SU-DHL-6 (cell line): Measurements from ENCODE around the gene C1QTNF5.

Source experiments
- H2AFZ ChIP-seq: fragments of 200-600 bp; sonication (generic); 2 replicates; pipeline ENCODE4 v1.6.1; 2014; ENCODE audit warnings: low read depth, mild to moderate bottlenecking, moderate library complexity, mixed read lengths, antibody characterized with exemption, low read length; ENCODE audit not compliant: severe bottlenecking
- H3F3A ChIP-seq: fragments of 200-600 bp; shearing (Covaris generic); 2 replicates; pipeline ENCODE4 v1.6.0; 2016; ENCODE audit warnings: antibody characterized with exemption, mild to moderate bottlenecking; ENCODE audit not compliant: insufficient read depth
- H3K27ac ChIP-seq: fragments of 200-600 bp; sonication (generic); 2 replicates; pipeline ENCODE4 v1.5.1; 2016; ENCODE audit warnings: low read depth, mild to moderate bottlenecking, low read length, moderate library complexity, mixed read lengths
- H3K27me3 ChIP-seq: fragments of 200-600 bp; sonication (generic), shearing (Covaris generic); 2 replicates; pipeline ENCODE4 v1.6.0; 2014; ENCODE audit warnings: mild to moderate bottlenecking, low read length
- H3K36me3 ChIP-seq: fragments of 200-600 bp; sonication (generic); 2 replicates; pipeline ENCODE4 v1.6.1; 2014; ENCODE audit warnings: mild to moderate bottlenecking, low read length, mixed read lengths
- H3K4me2 ChIP-seq: fragments of 300-600, 200-600 bp; shearing (Covaris generic), sonication (generic); 2 replicates; pipeline ENCODE4 v1.6.0; 2014; ENCODE audit warnings: low read length, low read depth, mild to moderate bottlenecking; ENCODE audit not compliant: poor library complexity, severe bottlenecking
- H3K4me3 ChIP-seq: fragments of 200-600 bp; sonication (generic); 2 replicates; pipeline ENCODE4 v1.5.1; 2014; ENCODE audit warnings: antibody characterized with exemption, low read length, mild to moderate bottlenecking, mixed read lengths; ENCODE audit not compliant: insufficient read depth, poor library complexity, severe bottlenecking
- H3K79me2 ChIP-seq: fragments of 200-600 bp; sonication (generic); 2 replicates; pipeline ENCODE4 v1.6.1; 2014; ENCODE audit warnings: mild to moderate bottlenecking, low read length, moderate library complexity; ENCODE audit not compliant: insufficient read depth
- H3K9ac ChIP-seq: fragments of 200-600 bp; sonication (generic); 2 replicates; pipeline ENCODE4 v1.7.0; 2014; ENCODE audit warnings: mild to moderate bottlenecking, low read length
- H3K9me2 ChIP-seq: fragments of 200-600 bp; sonication (generic); replicated peaks from 2 replicates; pipeline ENCODE4 v1.6.1; 2014; ENCODE audit warnings: low read length; ENCODE audit not compliant: insufficient read depth
- H3K9me3 ChIP-seq: fragments of 200-600 bp; sonication (generic); 2 replicates; pipeline ENCODE4 v1.6.1; 2014; ENCODE audit warnings: low read length, mixed read lengths; ENCODE audit not compliant: insufficient read depth
- H4K20me1 ChIP-seq: fragments of 200-600 bp; sonication (generic); 2 replicates; pipeline ENCODE4 v1.6.1; 2014; ENCODE audit warnings: low read depth, mild to moderate bottlenecking, antibody characterized with exemption, low read length, moderate library complexity, mixed read lengths
- CTCF ChIP-seq: fragments of 200-600 bp; sonication (generic); IDR thresholded peaks from one replicate; pipeline ENCODE4 v1.5.1; 2017; ENCODE audit warnings: antibody characterized with exemption, mild to moderate bottlenecking, low read length, moderate library complexity; ENCODE audit not compliant: insufficient read depth, poor library complexity, severe bottlenecking
- EZH2phosphoT487 ChIP-seq: fragments of 200-600 bp; sonication (generic), shearing (Covaris generic); conservative IDR thresholded peaks from 2 replicates; pipeline ENCODE4 v1.6.1; 2018; ENCODE audit warnings: mild to moderate bottlenecking, antibody characterized with exemption, low read length, moderate library complexity, mixed read lengths

Gene C1QTNF5

GRCh38 chr11:119319700-119320239, 20.9 kb downstream of the C1QTNF5 start:
- Histone ChIP-seq H3F3A (peaks cover 6% of the 10 kb centered on the region; the same call in 1 of the 2 replicates), H3K4me2 (no peak overlapping the region), H4K20me1 (no peaks in the 10 kb centered on the region), H3K9me2 (no peaks in the 10 kb centered on the region), H3K27me3 (no peaks in the 10 kb centered on the region), H2AFZ (no peak overlapping the region), H3K27ac (no peak overlapping the region), H3K79me2 (no peaks in the 10 kb centered on the region), H3K36me3 (no peaks in the 10 kb centered on the region), H3K9me3 (no peaks in the 10 kb centered on the region), H3K9ac (no peak overlapping the region), H3K4me3 (no peak overlapping the region)
- TF ChIP-seq CTCF = no peak
- no peak for TF ChIP-seq EZH2phosphoT487

GRCh38 chr11:119319136-119319699, 21.5 kb downstream of the C1QTNF5 start:
- no peaks in the 10 kb centered on the region for H3K9me2 ChIP-seq
- no peak overlapping the region for H3K4me3 ChIP-seq
- H2AFZ ChIP-seq = no peak overlapping the region
- no peaks in the 10 kb centered on the region for H3K9me3 ChIP-seq
- H4K20me1 ChIP-seq = no peaks in the 10 kb centered on the region
- H3K4me2 ChIP-seq = no peak overlapping the region
- no peaks in the 10 kb centered on the region for H3K27me3 ChIP-seq
- TF ChIP-seq CTCF (no peak), EZH2phosphoT487 (no peak)
- H3K27ac ChIP-seq = no peak overlapping the region
- no peaks in the 10 kb centered on the region for H3K79me2 ChIP-seq
- H3K36me3 ChIP-seq = no peaks in the 10 kb centered on the region
- peaks cover 6% of the 10 kb centered on the region; the same call in 1 of the 2 replicates for H3F3A ChIP-seq
- no peak overlapping the region for H3K9ac ChIP-seq

DNA sequence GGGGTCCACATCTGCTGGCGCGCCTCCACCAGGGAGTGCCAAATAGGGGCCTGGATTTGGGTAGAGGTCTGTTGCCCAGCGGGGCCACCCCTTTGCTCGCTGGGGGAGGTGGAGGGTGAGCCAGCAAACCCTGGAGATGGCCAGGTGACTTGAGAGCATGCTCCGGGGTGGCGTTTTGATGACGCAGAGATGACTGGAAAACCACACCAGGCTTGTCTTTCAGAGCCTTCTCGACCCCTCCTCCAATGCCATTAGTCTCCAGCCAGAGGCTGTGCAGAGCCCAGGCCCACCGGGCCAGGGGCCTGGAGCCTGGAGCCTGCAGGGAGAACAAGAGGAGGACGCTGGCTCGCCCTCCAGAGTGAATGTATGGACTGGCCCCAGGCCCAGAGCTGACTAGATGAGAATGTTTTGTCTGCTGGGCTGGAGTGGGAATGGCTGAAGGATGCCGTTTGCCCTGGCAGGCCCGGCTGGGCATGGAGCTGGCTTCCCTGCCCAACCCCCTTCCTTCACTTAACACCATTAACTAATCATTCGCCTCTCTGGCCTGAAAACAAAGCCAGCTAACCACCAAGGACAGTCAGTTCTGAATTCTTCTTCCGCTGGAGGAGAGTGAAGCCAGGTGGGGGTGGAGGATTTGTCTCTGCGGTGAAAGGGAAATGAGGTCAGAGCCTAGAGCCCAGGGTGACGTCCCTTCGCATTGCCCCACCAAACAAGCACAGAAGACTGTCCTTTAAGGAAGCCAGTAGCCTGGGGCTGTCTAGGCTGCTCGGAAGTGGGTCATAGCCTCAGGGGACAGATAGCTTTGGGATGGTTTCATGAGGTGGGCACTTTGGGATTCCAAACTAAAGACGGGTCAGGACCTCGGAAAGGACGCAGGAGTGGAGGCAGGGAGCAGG, 22.2 kb downstream of the C1QTNF5 start:
- H3K36me3 ChIP-seq = no peaks in the 10 kb centered on the region
- peaks cover 6% of the 10 kb centered on the region; the same call in 1 of the 2 replicates for H3F3A ChIP-seq
- H3K4me3 ChIP-seq = no peak overlapping the region
- no peak overlapping the region for H3K4me2 ChIP-seq
- no peaks in the 10 kb centered on the region for H4K20me1 ChIP-seq
- TF ChIP-seq EZH2phosphoT487 (no peak), CTCF (no peak)
- H3K9me3 ChIP-seq = no peaks in the 10 kb centered on the region
- H2AFZ ChIP-seq = no peak overlapping the region
- H3K27me3 ChIP-seq = no peaks in the 10 kb centered on the region
- H3K27ac ChIP-seq = no peak overlapping the region
- H3K9me2 ChIP-seq = no peaks in the 10 kb centered on the region
- no peak overlapping the region for H3K9ac ChIP-seq
- no peaks in the 10 kb centered on the region for H3K79me2 ChIP-seq
